Suprapubic skin (tissue), 4 donors: ENCODE measurements around the gene ARHGAP32.

Experiments
- POLR2A ChIP-seq, 2 donors: fragments of 450-650 bp; IDR thresholded peaks; one replicate each; pipeline ENCODE4 v1.6.1; 2017; ENCODE audit warnings: antibody characterized with exemption in 2 of 2, mild to moderate bottlenecking in 2 of 2, moderate library complexity in 2 of 2
- POLR2AphosphoS5 ChIP-seq, 3 donors: sonication (generic); formaldehyde crosslinking; IDR thresholded peaks; one replicate each; pipeline ENCODE4 v1.6.1; 2017; ENCODE audit warnings: antibody characterized with exemption in 3 of 3
- TF ChIP-seq, protein P1 (sequence below), 2 donors: fragments of 200-600 bp in 1 of 2; fragments of 450-650 bp in 1 of 2; sonication (generic) in 1 of 2; IDR thresholded peaks; one replicate each; pipeline ENCODE4 v1.5.1; 2016 to 2019; ENCODE audit warnings: antibody characterized with exemption in 2 of 2, mild to moderate bottlenecking in 1 of 2, moderate library complexity in 1 of 2

DNA sequence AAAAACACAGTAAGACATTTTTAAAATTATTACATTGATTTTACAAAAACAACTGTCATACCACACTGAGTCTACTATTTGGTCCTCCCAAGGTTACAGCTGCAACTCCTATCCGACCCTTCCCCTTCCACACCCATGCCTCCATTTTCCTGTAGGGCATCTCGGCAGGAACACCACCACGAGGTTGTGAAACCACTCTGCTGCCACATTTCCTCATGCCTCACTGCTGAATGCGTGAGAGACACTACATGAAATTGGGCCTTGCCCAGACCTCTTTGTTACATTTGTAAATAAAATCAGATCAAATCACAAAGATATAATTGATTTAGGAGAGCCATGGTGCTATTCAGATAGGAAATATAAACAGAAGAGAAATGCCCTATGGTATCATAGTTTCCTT is 2.0 kb downstream of the ARHGAP32 start:
- TF ChIP-seq POLR2A (IDR thresholded peaks at IDR 0.05) (no peak), POLR2AphosphoS5 (IDR thresholded peaks at IDR 0.05) (no peak)
- TF ChIP-seq, protein P1, sequence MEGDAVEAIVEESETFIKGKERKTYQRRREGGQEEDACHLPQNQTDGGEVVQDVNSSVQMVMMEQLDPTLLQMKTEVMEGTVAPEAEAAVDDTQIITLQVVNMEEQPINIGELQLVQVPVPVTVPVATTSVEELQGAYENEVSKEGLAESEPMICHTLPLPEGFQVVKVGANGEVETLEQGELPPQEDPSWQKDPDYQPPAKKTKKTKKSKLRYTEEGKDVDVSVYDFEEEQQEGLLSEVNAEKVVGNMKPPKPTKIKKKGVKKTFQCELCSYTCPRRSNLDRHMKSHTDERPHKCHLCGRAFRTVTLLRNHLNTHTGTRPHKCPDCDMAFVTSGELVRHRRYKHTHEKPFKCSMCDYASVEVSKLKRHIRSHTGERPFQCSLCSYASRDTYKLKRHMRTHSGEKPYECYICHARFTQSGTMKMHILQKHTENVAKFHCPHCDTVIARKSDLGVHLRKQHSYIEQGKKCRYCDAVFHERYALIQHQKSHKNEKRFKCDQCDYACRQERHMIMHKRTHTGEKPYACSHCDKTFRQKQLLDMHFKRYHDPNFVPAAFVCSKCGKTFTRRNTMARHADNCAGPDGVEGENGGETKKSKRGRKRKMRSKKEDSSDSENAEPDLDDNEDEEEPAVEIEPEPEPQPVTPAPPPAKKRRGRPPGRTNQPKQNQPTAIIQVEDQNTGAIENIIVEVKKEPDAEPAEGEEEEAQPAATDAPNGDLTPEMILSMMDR (IDR thresholded peaks at IDR 0.05), result no peak
